Calu3 (cell line): Measurements from ENCODE around the gene FYTTD1. TPM values are rescaled to one million over a fixed set of nuclear protein-coding genes. Genes with fewer than 3 reads are reported as not detected.
"Not testable (repeated sequence)": the region's sequence is repeated elsewhere in the genome, so short reads cannot be mapped to it uniquely, and the experiment has no call there.

Experiments used
- BruUV-seq: library from RNA; stranded (reverse); fragments of 400-500 nt; replicated peaks from 2 replicates; lab custom pipeline; 2021; lab: Mats Ljungman, UMichigan
- CTCF ChIA-PET: fragments of 300-600 bp; sonication (Branson Sonifier 250); formaldehyde crosslinking; loops from one replicate; lab custom pipeline; 2022; ENCODE audit warnings: antibody characterized with exemption; lab: Charles Lee
- DNase-seq: peaks from one replicate; pipeline ENCODE4 v3.0.0; 2022
- H3K27ac Mint-ChIP-seq: one replicate; pipeline ENCODE4 v1.8.0; 2022; ENCODE audit warnings: mixed read lengths; ENCODE audit not compliant: unreplicated experiment
- H3K27me3 Mint-ChIP-seq: one replicate; pipeline ENCODE4 v1.8.0; 2022; ENCODE audit warnings: mixed read lengths; ENCODE audit not compliant: unreplicated experiment
- H3K36me3 Mint-ChIP-seq: one replicate; pipeline ENCODE4 v1.8.0; 2022; ENCODE audit warnings: mild to moderate bottlenecking, moderate library complexity, mixed read lengths; ENCODE audit not compliant: insufficient read depth, unreplicated experiment
- H3K4me1 Mint-ChIP-seq: one replicate; pipeline ENCODE4 v1.8.0; 2022; ENCODE audit warnings: mild to moderate bottlenecking, low read depth, mixed read lengths; ENCODE audit not compliant: unreplicated experiment
- H3K4me3 Mint-ChIP-seq: one replicate; pipeline ENCODE4 v1.8.0; 2022; ENCODE audit warnings: mild to moderate bottlenecking, low read depth, moderate library complexity, mixed read lengths; ENCODE audit not compliant: unreplicated experiment
- H3K9me3 Mint-ChIP-seq: one replicate; pipeline ENCODE4 v1.8.0; 2022; ENCODE audit warnings: low read depth, mixed read lengths; ENCODE audit not compliant: unreplicated experiment
- intact Hi-C: fragments of 100-400 bp; cut with micrococcal nuclease; formaldehyde crosslinking; loops from one replicate; pipeline ENCODE4 v1.10.0; 2022; ENCODE audit not compliant: unreplicated experiment
- total RNA-seq: library from RNA; stranded (reverse); gene quantifications from 2 replicates; pipeline ENCODE4 v1.2.3, GENCODE V29; 2022
- TF ChIP-seq, protein P1 (sequence below): fragments of 200-600 bp; IDR thresholded peaks from one replicate; pipeline ENCODE4 v1.8.0; 2022; ENCODE audit warnings: antibody characterized with exemption; ENCODE audit not compliant: unreplicated experiment

FYTTD1 gene
- total RNA-seq, 1 experiment from 2014 or later, result 37.6 TPM

- no peak overlapping the region for H3K27ac Mint-ChIP-seq
- no TSS peak for BruUV-seq
Measured at GRCh38 chr3:197730200-197730599, 19.5 kb upstream of the FYTTD1 start.

DNA sequence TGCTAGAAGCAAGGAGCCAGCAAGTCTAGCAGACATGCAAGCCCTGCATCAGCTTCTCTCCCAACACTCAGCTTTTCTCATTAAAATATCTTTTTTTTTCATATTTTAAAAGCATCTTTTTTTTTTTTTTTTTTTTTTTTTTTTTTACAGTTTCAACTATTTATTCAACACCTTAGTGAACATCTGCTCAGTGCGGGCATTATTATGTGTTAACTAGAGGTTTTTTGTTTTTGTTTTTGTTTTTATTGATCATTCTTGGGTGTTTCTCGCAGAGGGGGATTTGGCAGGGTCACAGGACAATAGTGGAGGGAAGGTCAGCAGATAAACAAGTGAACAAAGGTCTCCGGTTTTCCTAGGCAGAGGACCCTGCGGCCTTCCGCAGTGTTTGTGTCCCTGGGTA, 18.9 kb upstream of the FYTTD1 start:
- CTCF ChIA-PET, H3K27me3 Mint-ChIP-seq, H3K36me3 Mint-ChIP-seq, H3K4me1 Mint-ChIP-seq, H3K9me3 Mint-ChIP-seq, BruUV-seq, H3K4me3 Mint-ChIP-seq, DNase-seq, intact Hi-C loops, H3K27ac Mint-ChIP-seq: not testable (repeated sequence)

More at GRCh38 chr3:197730200-197730599, 19.5 kb upstream of the FYTTD1 start:
- H3K27me3 Mint-ChIP-seq, result no peaks in the 10 kb centered on the region
- DNase-seq, result no peak
- H3K36me3 Mint-ChIP-seq, result peaks cover 6% of the 10 kb centered on the region
- TF ChIP-seq, protein P1, sequence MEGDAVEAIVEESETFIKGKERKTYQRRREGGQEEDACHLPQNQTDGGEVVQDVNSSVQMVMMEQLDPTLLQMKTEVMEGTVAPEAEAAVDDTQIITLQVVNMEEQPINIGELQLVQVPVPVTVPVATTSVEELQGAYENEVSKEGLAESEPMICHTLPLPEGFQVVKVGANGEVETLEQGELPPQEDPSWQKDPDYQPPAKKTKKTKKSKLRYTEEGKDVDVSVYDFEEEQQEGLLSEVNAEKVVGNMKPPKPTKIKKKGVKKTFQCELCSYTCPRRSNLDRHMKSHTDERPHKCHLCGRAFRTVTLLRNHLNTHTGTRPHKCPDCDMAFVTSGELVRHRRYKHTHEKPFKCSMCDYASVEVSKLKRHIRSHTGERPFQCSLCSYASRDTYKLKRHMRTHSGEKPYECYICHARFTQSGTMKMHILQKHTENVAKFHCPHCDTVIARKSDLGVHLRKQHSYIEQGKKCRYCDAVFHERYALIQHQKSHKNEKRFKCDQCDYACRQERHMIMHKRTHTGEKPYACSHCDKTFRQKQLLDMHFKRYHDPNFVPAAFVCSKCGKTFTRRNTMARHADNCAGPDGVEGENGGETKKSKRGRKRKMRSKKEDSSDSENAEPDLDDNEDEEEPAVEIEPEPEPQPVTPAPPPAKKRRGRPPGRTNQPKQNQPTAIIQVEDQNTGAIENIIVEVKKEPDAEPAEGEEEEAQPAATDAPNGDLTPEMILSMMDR, result no peak
- H3K4me3 Mint-ChIP-seq, result no peak overlapping the region
- intact Hi-C loops, result no loop called here
- H3K4me1 Mint-ChIP-seq, result no peaks in the 10 kb centered on the region
- CTCF ChIA-PET, result no interaction called here
- no peaks in the 10 kb centered on the region for H3K9me3 Mint-ChIP-seq

- H3K27ac Mint-ChIP-seq, CTCF ChIA-PET, H3K4me1 Mint-ChIP-seq, intact Hi-C loops, DNase-seq, H3K4me3 Mint-ChIP-seq, BruUV-seq, H3K27me3 Mint-ChIP-seq, H3K9me3 Mint-ChIP-seq: not testable (repeated sequence)
- H3K36me3 Mint-ChIP-seq, result peaks cover 14% of the 10 kb centered on the region
Measured at GRCh38 chr3:197731483-197731882, 18.2 kb upstream of the FYTTD1 start.

GRCh38 chr3:197733042-197733441, 16.6 kb upstream of the FYTTD1 start:
- Mint-ChIP-seq H3K27ac (no peak overlapping the region), H3K36me3 (peaks cover 25% of the 10 kb centered on the region), H3K27me3 (no peaks in the 10 kb centered on the region), H3K9me3 (no peaks in the 10 kb centered on the region), H3K4me3 (no peak overlapping the region), H3K4me1 (peaks cover 10% of the 10 kb centered on the region)
- TF ChIP-seq, protein P1, result no peak
- BruUV-seq, result no TSS peak
- CTCF ChIA-PET, result interaction anchor here (0.6 kb wide), 1 partner anchor 1658 kb away, joined by 4 read pairs; no protein-coding TSS in a partner anchor
- intact Hi-C loops, result no loop called here
- DNase-seq, result no peak

DNA sequence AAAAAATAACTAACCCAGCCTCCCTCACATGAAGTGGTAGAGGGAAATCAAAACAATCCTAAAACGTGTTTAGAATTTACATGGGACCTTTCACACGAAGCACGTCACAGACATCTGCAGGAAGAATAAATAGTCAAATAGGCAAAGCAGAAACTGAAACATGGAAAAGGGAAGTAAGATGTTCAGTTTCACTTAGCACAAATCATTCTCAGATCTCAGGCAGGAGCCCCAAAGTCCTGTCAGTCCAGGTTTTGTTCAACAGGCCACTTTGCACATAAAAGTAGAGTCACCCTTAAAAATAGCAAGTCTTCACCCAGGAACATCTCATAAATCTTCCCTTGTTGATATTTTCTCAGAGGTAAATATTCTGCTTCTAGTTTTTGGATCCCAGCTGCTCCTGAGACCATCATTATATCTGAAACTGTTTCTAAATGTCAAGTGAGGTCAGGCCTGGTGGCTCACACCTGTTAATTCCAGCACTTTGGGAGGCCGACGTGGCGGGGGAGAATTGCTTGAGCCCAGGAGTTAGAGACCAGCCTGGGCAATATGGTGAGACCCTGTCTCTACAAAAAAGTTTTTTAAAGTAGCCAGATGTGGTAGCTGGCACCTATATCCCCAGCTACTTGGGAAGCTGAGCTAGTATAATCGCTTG, 14.9 kb upstream of the FYTTD1 start:
- CTCF ChIA-PET, result interaction anchor here (0.6 kb wide), 1 partner anchor 61 kb away, joined by 3 read pairs; no protein-coding TSS in a partner anchor
- Mint-ChIP-seq H3K27ac (no peak overlapping the region), H3K9me3 (no peaks in the 10 kb centered on the region), H3K4me3 (no peak overlapping the region), H3K4me1 (peaks cover 10% of the 10 kb centered on the region), H3K27me3 (no peaks in the 10 kb centered on the region), H3K36me3 (peaks cover 25% of the 10 kb centered on the region)
- DNase-seq, result no peak
- intact Hi-C loops, result no loop called here
- TF ChIP-seq, protein P1, result no peak
- BruUV-seq, result TSS peak; percentile 33
